ENCODE results near the gene RALY. TPM values are rescaled to one million over a fixed set of nuclear protein-coding genes. Genes with fewer than 3 reads are reported as not detected.

Gene RALY
- polyA plus RNA-seq, 2 of the 4 experiments (the other 2 are of a cell fraction), result 63.4 to 102 TPM

GRCh38 chr20:34011275-34011674 is 17.6 kb downstream of the RALY start:
- H3K27ac ChIP-seq, result no peak overlapping the region
- H3K9me3 ChIP-seq, result no peaks in the 10 kb centered on the region
- no peak for FAIRE-seq
- DNase-seq (ENCODE audit: low read depth in 1 of 2, low spot score in 1 of 2), result no peak
- POLR2A ChIA-PET, result interaction anchor here (1.3 kb wide), 1 partner anchor 18 kb away, joined by 3 read pairs; the partner anchor contains the start of gene RALY
- CTCF ChIA-PET, result interaction anchor here (0.8 to 2.4 kb wide), 3 partner anchors 8 to 237 kb away, joined by 3 to 5 read pairs (median 4); no protein-coding TSS in a partner anchor
- 95% methylated on average over 1 of the region's 1 CpG for whole genome bisulfite sequencing (ENCODE audit: missing lambda C conversion rate)
- H3K4me3 ChIP-seq, result no peak overlapping the region
- H3K4me1 ChIP-seq, result peaks cover 10% of the 10 kb centered on the region
- TF ChIP-seq ZC3H11A (IDR thresholded peaks at IDR 0.05), result no peak
- TF ChIP-seq RARB (CRISPR knock-in tag; IDR thresholded peaks at IDR 0.05), result no peak
- H3K4me2 ChIP-seq, result no peak overlapping the region
- no peak for ATAC-seq

GRCh38 chr20:34012330-34012729 is 18.6 kb downstream of the RALY start:
- WGBS (ENCODE audit: missing lambda C conversion rate), result 95% methylated on average over 5 of the region's 5 CpGs
- no peak overlapping the region for H3K27ac ChIP-seq
- no peak for DNase-seq (ENCODE audit: low read depth in 1 of 2, low spot score in 1 of 2)
- no peaks in the 10 kb centered on the region for H3K9me3 ChIP-seq
- H3K4me3 ChIP-seq, result no peak overlapping the region
- TF ChIP-seq CBX8 (IDR thresholded peaks at IDR 0.05) (no peak), TFCP2L1 (CRISPR knock-in tag; IDR thresholded peaks at IDR 0.05) (no peak), MYC (IDR thresholded peaks at IDR 0.05; ENCODE audit: borderline replicate concordance, low read length) (no peak), ZSCAN20 (CRISPR knock-in tag; IDR thresholded peaks at IDR 0.05) (no peak), FOSB (CRISPR knock-in tag; IDR thresholded peaks at IDR 0.05) (no peak), SMC3 (IDR thresholded peaks at IDR 0.05) (no peak), HDAC2 (IDR thresholded peaks at IDR 0.05) (no peak), RNF2 (IDR thresholded peaks at IDR 0.05; ENCODE audit: borderline replicate concordance, low read depth) (no peak), CHD4 (IDR thresholded peaks at IDR 0.05; ENCODE audit: borderline replicate concordance) (no peak), E2F6 (IDR thresholded peaks at IDR 0.05; ENCODE audit: borderline replicate concordance, low read depth) (no peak), MAX (IDR thresholded peaks at IDR 0.05) (no peak), TP53 (CRISPR knock-in tag; IDR thresholded peaks at IDR 0.05) (no peak), NPAS2 (CRISPR knock-in tag; IDR thresholded peaks at IDR 0.05; ENCODE audit: borderline replicate concordance) (no peak), POLR2AphosphoS2 (conservative IDR thresholded peaks at IDR 0.05; ENCODE audit: low read length) (no peak), RFX5 (IDR thresholded peaks at IDR 0.05) (no peak), HOXA7 (CRISPR knock-in tag; IDR thresholded peaks at IDR 0.05) (no peak), PBX3 (IDR thresholded peaks at IDR 0.05) (no peak)
- H3K4me1 ChIP-seq, result peaks cover 17% of the 10 kb centered on the region
- ATAC-seq, result no peak
- CTCF ChIA-PET, result interaction anchor here (1.1 to 2.4 kb wide), 3 partner anchors 10 to 19 kb away, joined by 4 to 5 read pairs (median 4); partner anchors contain the start of gene RALY
- H3K4me2 ChIP-seq, result no peak overlapping the region
- no peak for FAIRE-seq
- POLR2A ChIA-PET, result no interaction called here

DNA sequence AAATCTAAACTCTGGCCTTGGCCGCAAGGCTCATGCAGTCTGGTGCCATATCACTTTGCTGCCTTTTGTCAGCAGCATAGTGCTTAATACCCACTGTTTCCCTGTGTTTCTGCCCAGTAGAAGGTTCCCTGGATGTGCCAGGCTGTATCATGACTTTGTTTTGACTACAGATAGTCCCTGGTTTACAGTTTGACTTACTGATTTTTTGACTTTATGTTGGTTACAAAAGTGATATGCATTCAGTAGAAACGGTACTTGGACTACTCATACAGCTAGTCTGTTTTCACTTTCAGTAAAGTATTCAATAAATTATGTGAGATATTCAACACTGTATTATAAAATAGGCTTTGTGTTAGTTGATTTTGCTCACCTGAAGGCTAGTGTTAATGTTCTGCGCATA is 19.0 kb downstream of the RALY start:
- CTCF ChIA-PET, result interaction anchor here (1.1 to 1.6 kb wide), 4 partner anchors 9 to 99 kb away, joined by 3 to 4 read pairs (median 4); partner anchors contain the start of gene RALY
- Histone ChIP-seq H3K4me2 (no peak overlapping the region), H3K4me1 (peaks cover 20% of the 10 kb centered on the region), H3K4me3 (no peak overlapping the region), H3K27ac (no peak overlapping the region), H3K9me3 (no peaks in the 10 kb centered on the region)
- ATAC-seq (no peak), DNase-seq (ENCODE audit: low read depth in 1 of 2, low spot score in 1 of 2) (no peak), FAIRE-seq (no peak)
- TF ChIP-seq CEBPB (IDR thresholded peaks at IDR 0.05) (no peak), EHMT2 (IDR thresholded peaks at IDR 0.05; ENCODE audit: low read depth) (no peak), RCOR1 (IDR thresholded peaks at IDR 0.05; ENCODE audit: low read depth, low read length) (no peak), FOXS1 (CRISPR knock-in tag; IDR thresholded peaks at IDR 0.05) (no peak), SREBF2 (IDR thresholded peaks at IDR 0.05) (no peak), FOSL2 (IDR thresholded peaks at IDR 0.05) (no peak), FOSL2 (CRISPR knock-in tag; IDR thresholded peaks at IDR 0.05) (no peak), HOXB13 (CRISPR knock-in tag; IDR thresholded peaks at IDR 0.05; ENCODE audit: low read depth) (no peak), JUNB (IDR thresholded peaks at IDR 0.05) (no peak), HOXB5 (CRISPR knock-in tag; IDR thresholded peaks at IDR 0.05) (no peak), ESRRA (IDR thresholded peaks at IDR 0.05; ENCODE audit: borderline replicate concordance, low read length) (no peak), TP53 (CRISPR knock-in tag; IDR thresholded peaks at IDR 0.05) (no peak)
- TF ChIP-seq, protein P1, sequence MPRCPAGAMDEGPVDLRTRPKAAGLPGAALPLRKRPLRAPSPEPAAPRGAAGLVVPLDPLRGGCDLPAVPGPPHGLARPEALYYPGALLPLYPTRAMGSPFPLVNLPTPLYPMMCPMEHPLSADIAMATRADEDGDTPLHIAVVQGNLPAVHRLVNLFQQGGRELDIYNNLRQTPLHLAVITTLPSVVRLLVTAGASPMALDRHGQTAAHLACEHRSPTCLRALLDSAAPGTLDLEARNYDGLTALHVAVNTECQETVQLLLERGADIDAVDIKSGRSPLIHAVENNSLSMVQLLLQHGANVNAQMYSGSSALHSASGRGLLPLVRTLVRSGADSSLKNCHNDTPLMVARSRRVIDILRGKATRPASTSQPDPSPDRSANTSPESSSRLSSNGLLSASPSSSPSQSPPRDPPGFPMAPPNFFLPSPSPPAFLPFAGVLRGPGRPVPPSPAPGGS (IDR thresholded peaks at IDR 0.05), result no peak
- 83% methylated on average over 3 of the region's 3 CpGs for WGBS (ENCODE audit: missing lambda C conversion rate)
- POLR2A ChIA-PET, result interaction anchor here (0.6 kb wide), 1 partner anchor 54 kb away, joined by 3 read pairs; no protein-coding TSS in a partner anchor
